Measurements from ENCODE around the gene MCTP1.

The MCTP1 gene

DNA sequence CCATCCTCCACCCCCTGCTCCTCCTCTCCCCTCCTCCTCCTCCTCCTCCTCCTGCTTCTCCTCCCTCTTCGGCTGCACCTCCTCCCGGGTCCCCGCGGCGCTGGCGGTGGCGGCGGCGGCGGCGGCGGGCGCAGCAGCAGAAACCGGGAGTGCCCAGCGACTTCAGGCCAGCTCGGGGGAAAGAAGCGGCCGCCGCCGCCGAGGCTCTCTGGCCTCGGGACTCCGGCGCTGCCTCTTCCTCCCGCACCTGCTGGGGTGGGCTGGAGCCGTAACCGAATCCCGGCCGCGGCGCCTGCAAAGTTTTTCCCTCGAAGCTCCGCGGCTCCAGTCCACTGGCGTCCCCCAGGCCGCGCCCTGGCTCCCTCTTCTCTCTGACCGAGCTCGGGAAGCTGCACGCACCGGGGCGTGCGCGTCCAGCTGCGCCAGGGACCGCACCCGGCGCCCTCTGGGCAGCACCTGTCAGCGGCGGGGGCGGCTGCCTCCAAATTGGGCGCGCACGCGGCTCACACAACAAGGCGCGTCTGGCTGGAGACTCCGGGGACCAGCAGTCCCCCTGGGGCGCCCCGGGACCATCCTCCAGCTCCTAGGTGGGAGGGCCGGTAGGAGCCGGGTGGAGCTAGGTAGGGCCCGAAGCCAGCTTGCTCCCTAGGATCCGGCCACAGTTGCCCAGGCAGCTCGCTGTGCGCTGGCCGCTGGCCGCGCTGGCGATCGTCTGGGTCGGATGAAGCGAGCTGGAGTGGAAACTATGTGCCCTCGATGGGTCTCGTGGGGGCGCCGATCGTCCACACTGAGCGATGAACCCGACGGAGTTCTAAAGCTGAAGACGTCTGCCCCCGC lies at the start of gene MCTP1:
Gene MCTP1 (minus strand): TSS at position 523 of the 837 bp plus-strand sequence.
- DNase-seq, result no peak

- DNase-seq, result no peak
Observed at GRCh38 chr5:95332158-95332557, 47.3 kb upstream of the MCTP1 start.

GRCh38 chr5:95331358-95331757 lies 46.5 kb upstream of the MCTP1 start:
- no peak for DNase-seq

DNA sequence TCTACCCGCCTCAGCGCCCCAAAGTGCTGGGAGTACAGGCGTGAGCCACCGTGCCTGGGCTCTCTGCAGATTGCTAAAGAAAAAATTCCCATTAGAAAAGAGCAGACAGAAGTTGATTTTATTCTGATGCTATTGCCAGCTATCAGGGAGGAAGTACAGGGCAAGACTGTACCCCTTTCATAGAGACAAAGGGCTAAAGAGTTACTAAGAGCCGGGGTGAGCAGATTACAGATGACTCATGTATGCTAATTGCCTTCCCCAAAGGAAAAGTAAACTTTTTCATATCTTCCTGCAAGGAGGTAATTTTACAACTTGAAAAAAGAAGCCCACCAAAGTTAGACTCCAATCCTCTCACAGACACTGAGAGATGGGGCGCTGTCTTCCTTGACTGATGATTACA lies 42.3 kb upstream of the MCTP1 start:
- no peak for DNase-seq

- no peak for DNase-seq
Observed at GRCh38 chr5:95317687-95318086, 32.8 kb upstream of the MCTP1 start.

- DNase-seq, result peak; percentile 1
Observed at GRCh38 chr5:95317085-95317484, 32.2 kb upstream of the MCTP1 start.

DNA sequence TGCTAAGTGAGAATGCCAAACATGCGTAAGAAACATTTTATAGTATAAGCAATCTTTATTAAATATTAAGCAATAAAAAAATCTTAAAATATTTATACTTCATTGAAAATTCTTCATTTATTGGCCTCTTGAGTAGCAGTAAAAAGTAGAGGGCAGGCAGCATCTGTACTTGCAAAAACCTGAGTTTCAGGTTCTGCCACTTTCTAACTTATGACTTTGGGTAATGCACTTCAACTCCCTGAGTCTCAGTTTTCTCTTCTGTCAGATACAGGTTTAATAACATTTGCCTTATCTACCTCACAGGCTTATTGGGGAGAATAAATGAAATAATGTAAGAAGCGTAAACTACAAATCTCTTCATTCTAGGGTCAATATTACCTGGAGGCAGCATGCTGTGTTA lies 19.8 kb upstream of the MCTP1 start:
- DNase-seq, result no peak

DNA sequence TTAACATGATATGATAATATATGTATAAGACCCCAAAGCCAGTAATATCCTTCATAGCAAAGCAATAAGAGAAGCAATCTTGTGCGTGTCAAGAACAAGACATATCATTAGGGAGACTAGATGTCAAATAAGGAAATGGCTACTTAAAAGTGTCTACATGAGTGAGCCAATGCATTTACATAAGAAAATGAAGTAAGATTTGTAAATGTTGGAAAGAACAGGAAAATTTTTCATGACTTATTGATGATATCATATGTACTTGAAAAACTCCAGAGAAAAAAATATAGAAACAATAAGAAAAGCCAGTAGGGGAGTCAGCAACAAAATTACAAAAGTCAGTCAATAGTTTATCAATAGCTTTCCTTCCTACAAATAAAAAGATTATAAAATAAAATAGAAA lies 13.8 kb upstream of the MCTP1 start:
- DNase-seq, result no peak

- no peak for DNase-seq
Observed at GRCh38 chr5:95296291-95296690, 11.4 kb upstream of the MCTP1 start.

DNA sequence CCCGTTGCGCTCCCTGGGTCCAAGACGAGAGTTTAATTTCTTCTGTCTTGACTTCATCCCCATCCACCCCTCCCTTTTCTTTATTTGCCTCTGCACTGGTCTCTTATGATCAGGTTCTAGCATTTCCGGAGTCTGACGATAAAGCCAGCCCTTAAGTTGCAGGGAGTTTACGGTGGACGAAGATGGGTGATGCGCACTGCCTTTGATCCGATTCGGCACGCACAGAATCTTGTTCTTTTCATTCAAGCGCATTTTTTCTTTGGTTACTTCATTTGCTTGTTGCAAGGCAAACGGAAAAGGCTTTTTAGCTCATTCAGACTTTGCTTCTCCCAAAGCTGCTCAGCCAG lies 488 bp upstream of the MCTP1 start:
- DNase-seq, result no peak

GRCh38 chr5:95283761-95284571 lies 928 bp downstream of the MCTP1 start:
- DNase-seq, result no peak

GRCh38 chr5:95283022-95283615 lies 1.8 kb downstream of the MCTP1 start:
- no peak for DNase-seq

DNA sequence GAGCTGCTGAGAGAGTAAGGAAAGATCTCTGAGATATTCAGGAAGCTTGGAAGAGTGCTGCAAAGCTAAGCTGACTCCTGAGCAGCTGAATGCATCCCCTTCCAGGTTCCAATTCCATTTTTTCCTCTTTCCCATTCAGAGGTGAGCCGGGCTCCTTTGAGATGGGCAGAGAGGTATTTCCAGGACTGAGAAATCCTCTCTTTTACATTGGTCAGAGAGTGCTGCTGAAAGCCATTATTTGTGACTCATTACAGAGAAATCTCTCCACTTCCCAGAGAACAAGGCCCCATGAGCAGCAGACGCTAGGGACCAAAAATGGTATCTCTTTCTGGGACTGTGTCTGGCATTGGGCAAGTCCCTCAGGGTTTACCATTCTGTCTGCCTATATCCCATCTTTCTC lies 3.7 kb downstream of the MCTP1 start:
- no peak for DNase-seq

GRCh38 chr5:95280401-95281095 lies 4.3 kb downstream of the MCTP1 start:
- DNase-seq, result no peak

DNA sequence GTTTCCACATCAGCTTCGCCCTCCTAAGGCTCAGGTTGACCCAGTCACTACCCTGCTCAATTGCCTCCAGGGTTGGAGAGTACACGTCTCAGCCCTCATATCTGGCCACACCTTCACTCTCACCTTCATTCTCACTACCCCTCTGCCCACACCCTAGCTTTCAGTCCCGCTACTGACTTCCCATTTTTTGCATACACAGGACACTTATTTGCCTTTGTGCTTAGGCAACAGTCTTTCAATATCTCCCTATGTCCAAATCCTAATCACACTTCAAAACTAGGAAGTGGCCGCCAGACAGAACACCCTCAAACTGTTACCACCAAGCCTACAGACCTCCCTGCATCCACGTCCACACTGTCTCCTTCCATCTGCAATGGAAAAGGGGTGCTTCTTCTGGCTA lies 10.9 kb downstream of the MCTP1 start:
- no peak for DNase-seq

DNA sequence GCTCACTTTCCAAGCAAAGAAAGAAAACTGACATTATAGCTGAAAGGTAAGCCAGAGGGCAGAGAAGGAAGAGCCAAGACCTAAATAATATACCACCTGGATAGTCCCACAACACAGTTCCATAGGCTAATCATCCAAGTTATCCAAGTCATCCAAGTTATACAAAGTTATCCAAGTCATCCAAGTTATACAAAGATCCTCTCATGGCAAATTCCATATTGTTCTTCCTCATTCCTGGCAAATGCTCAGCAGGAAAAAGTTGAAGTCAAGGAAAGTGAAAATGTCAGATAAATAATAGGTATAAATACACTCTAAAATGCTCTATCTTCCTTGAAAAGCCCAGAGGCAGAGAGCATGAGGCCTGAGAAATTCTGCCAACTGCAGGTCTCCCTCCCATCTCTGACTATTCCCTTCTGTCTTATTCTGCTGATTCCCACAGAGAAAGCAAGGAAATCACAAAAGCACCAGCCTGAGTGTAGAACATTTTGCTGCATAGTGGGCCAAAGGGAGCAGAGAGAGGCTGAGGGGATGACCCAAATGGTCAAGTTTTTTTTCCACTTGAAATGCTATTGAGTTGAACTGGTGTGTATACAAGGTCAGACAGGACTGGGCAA lies 12.5 kb downstream of the MCTP1 start:
- no peak for DNase-seq

GRCh38 chr5:95262933-95263660 lies 21.8 kb downstream of the MCTP1 start:
- no peak for DNase-seq

DNA sequence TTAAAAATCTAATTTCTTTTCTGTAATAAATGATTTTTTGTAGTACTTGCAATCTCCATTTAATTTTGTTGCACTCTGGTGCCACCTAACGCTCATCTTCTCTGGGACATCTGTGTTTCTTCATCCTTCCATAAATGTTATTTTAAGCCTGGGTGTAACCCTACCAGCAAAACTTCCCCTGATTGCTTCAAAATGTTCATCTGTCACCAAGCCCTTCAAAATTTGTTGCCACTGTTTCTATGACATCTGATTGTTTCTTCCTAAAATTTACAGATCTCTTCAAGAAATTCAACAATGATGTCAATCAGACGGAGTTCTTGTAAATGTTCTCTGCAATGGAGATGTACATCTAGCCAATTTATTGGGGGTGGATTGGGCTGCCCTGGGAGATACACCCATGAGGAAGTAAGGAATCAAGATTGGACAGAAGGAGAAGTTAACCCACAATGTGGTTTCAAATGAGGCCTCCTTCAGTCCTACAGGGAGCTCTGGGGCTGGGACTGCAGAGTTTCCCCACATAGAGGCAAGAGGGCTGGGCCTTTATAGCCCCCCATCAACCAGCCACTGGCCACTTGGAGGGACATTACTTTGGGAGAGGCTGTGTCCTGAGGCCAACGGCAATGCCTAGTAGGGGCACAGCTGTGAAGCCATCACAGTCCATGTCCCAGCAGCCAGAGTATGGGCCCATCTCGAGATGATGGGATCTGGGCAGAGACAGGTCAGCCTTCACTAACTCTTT lies 23.3 kb downstream of the MCTP1 start:
- DNase-seq, result no peak

- DNase-seq, result no peak
Observed at GRCh38 chr5:95256991-95257390, 27.9 kb downstream of the MCTP1 start.

DNA sequence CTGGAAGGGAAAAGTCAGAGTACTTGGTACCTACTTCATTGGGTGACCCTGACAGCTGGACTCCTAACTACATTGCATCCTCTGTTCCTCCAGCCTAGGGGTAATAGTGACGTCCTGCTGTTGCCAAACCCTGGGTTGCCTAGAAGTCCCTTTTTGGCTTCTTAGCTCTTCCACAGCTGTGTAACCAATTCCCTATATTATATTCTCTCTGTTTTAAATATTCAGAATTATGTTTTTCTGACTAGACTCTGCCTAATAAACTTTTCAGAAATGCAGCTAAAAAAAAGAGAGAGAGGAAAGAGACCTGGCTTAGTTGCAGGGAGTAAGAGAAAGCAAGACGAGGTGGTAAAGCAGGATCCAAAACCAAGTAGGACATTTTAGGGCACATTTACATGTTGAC lies 28.4 kb downstream of the MCTP1 start:
- no peak for DNase-seq

GRCh38 chr5:95252801-95253200 lies 32.1 kb downstream of the MCTP1 start:
- no peak for DNase-seq
